DMS79 treated with DMSO at 0.1 percent for 48 hours (cell line): ENCODE measurements around the gene ELMOD1.

Source experiments
- DNase-seq: peaks from one replicate; lab custom pipeline; 2025; lab: John Stamatoyannopoulos, UW

The ELMOD1 gene

GRCh38 chr11:107688322-107688918 lies 97.5 kb downstream of the ELMOD1 start:
- no peak for DNase-seq

GRCh38 chr11:107689317-107690202 lies 98.6 kb downstream of the ELMOD1 start:
- peak; percentile 70 for DNase-seq

- no peak for DNase-seq
Observed at GRCh38 chr11:107691000-107691750, 100.2 kb downstream of the ELMOD1 start.

GRCh38 chr11:107695446-107695845 lies 104.5 kb downstream of the ELMOD1 start:
- no peak for DNase-seq

- DNase-seq: no peak
Observed at GRCh38 chr11:107696140-107696539, 105.2 kb downstream of the ELMOD1 start.

- no peak for DNase-seq
Observed at GRCh38 chr11:107697291-107697690, 106.3 kb downstream of the ELMOD1 start.

- DNase-seq: no peak
Observed at GRCh38 chr11:107699371-107700285, 108.7 kb downstream of the ELMOD1 start.

GRCh38 chr11:107702109-107702660 lies 111.2 kb downstream of the ELMOD1 start:
- DNase-seq: no peak

- DNase-seq: no peak
Observed at GRCh38 chr11:107702723-107703122, 111.8 kb downstream of the ELMOD1 start.

GRCh38 chr11:107704451-107704850 lies 113.5 kb downstream of the ELMOD1 start:
- no peak for DNase-seq

- no peak for DNase-seq
Observed at GRCh38 chr11:107705027-107705426, 114.1 kb downstream of the ELMOD1 start.

- no peak for DNase-seq
Observed at GRCh38 chr11:107706531-107706930, 115.6 kb downstream of the ELMOD1 start.

- DNase-seq: no peak
Observed at GRCh38 chr11:107707215-107707671, 116.3 kb downstream of the ELMOD1 start.

- no peak for DNase-seq
Observed at GRCh38 chr11:107707807-107708206, 116.9 kb downstream of the ELMOD1 start.

GRCh38 chr11:107708792-107709191 lies 117.8 kb downstream of the ELMOD1 start:
- DNase-seq: no peak

- no peak for DNase-seq
Observed at GRCh38 chr11:107710301-107710700, 119.4 kb downstream of the ELMOD1 start.

GRCh38 chr11:107711861-107712755 lies 121.2 kb downstream of the ELMOD1 start, which contains the start of gene SLN:
SLN (minus strand) TSS chr11:107712056.
- DNase-seq: no peak

GRCh38 chr11:107713009-107713408 lies 122.1 kb downstream of the ELMOD1 start:
- DNase-seq: no peak
